GM19099 (cell line): ENCODE data around the gene NHP2.

Experiments used
- POLR2A ChIP-seq: IDR thresholded peaks from 3 replicates; pipeline ENCODE4 v1.6.1; 2011; ENCODE audit warnings: low read depth; ENCODE audit not compliant: insufficient read length; ENCODE audit errors: extremely low read depth

The NHP2 gene

GRCh38 chr5:178153530-178154340, at the start of gene NHP2:
TSS of gene NHP2 (minus strand) at chr5:178153885. CDS start at chr5:178153817, 68 bp downstream.
- peak; percentile 73 for TF ChIP-seq POLR2A

GRCh38 chr5:178202541-178202940, 48.9 kb upstream of the NHP2 start:
- TF ChIP-seq POLR2A, result no peak

- no peak for TF ChIP-seq POLR2A
Measured at GRCh38 chr5:178201927-178202235, 48.2 kb upstream of the NHP2 start.

- TF ChIP-seq POLR2A, result no peak
Measured at GRCh38 chr5:178201221-178201926, 47.7 kb upstream of the NHP2 start.

DNA sequence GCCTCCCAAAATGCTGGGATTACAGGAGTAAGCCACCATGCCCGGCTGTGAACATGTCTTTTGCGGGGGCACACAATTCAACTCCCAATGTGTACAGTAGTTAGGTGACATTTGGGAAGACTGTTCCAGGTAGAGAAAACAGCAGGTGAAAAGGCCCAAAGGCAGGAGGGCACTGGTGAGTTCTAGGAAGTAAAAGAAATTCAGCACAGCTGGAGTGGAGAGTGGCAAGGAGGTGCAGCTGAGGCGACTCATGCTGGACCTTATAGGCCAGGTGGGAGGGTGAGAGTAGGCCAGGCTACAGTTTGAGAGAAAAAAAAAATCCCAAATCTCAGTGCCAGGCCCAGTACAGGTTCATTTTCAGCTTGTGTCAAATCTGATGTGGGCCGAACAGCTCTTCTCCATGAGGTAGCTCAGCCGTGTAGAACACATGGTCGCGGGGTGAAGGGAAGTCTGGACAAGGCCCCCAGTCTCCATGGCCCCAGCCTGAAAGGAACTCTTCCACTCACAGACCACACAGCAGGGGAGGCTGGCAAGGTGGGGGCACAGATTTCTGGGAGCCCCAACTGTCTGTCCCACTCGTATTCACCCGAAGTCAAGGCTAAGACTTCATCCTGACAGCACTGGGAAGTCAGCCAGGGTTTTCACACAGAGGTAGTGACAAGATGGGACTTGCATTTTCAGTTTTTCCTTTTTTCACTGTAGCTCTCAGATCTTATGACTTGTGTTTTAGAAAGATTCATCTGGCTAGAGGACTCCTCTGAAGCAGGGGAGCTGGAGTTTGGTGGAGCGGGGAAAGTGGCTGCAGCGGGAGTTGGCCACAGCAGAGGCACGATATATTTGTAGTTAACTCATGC, 46.1 kb upstream of the NHP2 start:
- TF ChIP-seq POLR2A, result no peak

DNA sequence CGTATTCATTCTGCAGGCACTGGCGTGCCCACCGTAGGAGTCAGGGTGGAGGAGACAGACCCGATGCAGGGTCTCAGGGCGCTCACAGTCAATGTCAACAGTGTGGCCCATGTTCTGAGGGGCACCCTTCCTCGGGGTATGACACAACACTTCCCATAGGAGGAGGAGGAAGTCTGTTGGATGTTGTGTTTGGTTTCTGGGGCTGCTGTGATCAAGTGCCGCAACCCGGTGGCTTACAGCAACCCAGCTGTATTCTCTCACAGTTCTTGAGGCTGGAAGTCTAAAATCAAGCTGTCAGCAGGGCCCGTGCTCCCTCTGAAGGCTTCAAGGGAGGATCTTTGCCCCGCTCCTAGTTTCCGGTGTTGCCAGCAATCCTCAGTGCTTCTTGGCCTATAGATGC, 45.0 kb upstream of the NHP2 start:
- no peak for TF ChIP-seq POLR2A

DNA sequence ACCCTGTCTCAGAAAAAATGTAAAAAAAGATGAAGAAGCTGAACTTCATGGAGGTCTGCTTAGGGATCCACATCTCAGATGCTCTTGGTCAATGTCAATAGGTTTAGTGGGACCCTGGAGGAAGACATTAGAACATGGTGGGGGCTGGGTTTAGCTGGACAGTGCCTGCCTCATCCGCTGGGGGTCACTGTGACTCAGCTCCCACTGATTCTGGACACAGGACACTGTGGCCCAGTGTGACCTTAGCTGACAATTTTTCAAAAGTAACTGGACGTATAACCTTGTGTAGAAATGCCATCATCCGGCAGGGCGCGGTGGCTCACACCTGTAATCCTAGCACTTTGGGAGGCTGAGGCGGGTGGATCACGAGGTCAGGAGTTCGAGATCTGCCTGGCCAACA, 43.3 kb upstream of the NHP2 start:
- TF ChIP-seq POLR2A, result no peak

GRCh38 chr5:178196281-178196812, 42.7 kb upstream of the NHP2 start:
- no peak for TF ChIP-seq POLR2A

DNA sequence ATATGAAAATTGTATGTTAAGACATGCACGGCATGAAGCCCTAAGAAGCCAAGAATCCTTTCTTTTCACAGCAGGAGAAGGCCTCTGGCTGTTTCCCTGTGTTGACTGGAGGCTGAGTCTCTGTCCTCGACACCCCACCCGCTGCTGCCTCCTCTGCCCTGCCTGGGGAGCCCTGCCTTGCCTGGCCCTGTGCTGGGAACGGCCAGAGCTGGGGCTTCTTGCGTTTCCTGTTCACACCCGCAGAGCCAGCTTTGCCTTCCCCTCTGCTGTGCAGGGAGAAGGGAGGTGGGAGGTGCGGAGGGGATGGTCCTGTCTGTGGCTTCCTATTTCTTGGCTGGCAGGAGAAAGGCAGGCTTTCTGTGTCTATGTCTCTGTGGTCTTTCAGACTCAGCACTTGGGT, 40.3 kb upstream of the NHP2 start:
- no peak for TF ChIP-seq POLR2A

DNA sequence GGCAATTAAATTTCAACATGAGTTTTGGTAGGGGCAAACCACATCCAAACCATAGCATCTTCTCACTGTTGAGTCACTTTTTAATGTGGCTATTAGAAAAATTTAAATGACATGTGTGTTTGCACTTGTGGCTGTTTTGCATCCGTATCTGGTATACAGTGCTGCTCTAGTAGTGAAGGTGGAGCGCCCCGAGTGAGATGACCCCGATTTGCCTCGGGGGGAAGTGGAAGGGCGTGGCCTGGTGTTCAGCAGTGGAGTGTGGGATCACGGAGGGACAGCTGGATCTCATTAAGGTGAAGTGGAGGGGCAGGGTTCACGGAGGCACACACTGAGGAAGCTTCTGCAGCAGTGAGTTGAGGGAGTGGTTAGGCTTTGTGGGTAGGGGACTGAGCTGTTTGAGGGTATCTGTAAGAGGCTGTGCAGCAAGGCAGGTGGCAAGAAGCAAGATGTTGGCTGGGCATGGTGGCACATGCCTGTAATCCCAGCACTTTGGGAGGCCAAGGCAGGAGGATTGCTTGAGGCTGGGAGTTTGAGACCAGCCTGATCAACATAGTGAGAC, 39.6 kb upstream of the NHP2 start:
- no peak for TF ChIP-seq POLR2A

GRCh38 chr5:178192787-178193186, 39.1 kb upstream of the NHP2 start:
- no peak for TF ChIP-seq POLR2A

GRCh38 chr5:178192244-178192643, 38.6 kb upstream of the NHP2 start:
- no peak for TF ChIP-seq POLR2A

- TF ChIP-seq POLR2A, result no peak
Measured at GRCh38 chr5:178191661-178192060, 38.0 kb upstream of the NHP2 start.

DNA sequence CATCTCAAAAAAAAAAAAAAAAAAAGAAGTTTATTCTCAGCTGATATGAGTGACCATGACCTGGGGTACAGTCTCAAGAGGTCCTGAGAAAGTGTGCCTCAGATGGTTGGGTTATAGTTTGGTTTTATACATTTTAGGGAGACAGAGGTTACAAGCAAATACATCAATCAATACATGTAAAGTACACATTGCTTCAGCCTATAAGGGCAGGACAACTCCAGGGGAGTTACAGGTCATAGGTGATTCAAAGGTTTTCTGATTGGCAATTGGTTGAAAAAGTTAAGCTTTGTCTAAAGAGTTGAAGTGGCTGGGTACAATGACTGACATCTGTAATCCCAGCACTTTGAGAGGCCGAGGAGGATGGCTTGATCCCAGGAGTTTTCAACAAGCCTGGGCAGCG, 35.7 kb upstream of the NHP2 start:
- no peak for TF ChIP-seq POLR2A

- TF ChIP-seq POLR2A, result no peak
Measured at GRCh38 chr5:178187014-178187413, 33.3 kb upstream of the NHP2 start, which contains the start of gene GMCL2. TSS of gene GMCL2 (minus strand) at chr5:178187371. CDS start at chr5:178187299, 72 bp downstream.
